Rectal smooth muscle tissue (tissue), 1 donor: Measurements from ENCODE around the gene EXOSC5.
"Not testable (repeated sequence)": the region's sequence is repeated elsewhere in the genome, so short reads cannot be mapped to it uniquely, and the experiment has no call there.

Source experiments
- H3K27ac ChIP-seq: one replicate; pipeline ENCODE4 v1.7.0; 2013; ENCODE audit warnings: low read depth, low read length, inconsistent platforms
- H3K27me3 ChIP-seq: one replicate; pipeline ENCODE4 v1.7.0; 2013; ENCODE audit warnings: low read length; ENCODE audit not compliant: control insufficient read depth, insufficient read depth
- H3K36me3 ChIP-seq: one replicate; pipeline ENCODE4 v1.7.0; 2013; ENCODE audit warnings: low read length; ENCODE audit not compliant: control insufficient read depth, insufficient read depth
- H3K4me1 ChIP-seq: one replicate; pipeline ENCODE4 v1.7.0; 2013; ENCODE audit warnings: low read length; ENCODE audit not compliant: control insufficient read depth, insufficient read depth
- H3K4me3 ChIP-seq: one replicate; pipeline ENCODE4 v1.7.0; 2013; ENCODE audit warnings: low read length
- H3K9ac ChIP-seq: one replicate; pipeline ENCODE4 v1.7.0; 2013; ENCODE audit warnings: low read length

Gene EXOSC5

DNA sequence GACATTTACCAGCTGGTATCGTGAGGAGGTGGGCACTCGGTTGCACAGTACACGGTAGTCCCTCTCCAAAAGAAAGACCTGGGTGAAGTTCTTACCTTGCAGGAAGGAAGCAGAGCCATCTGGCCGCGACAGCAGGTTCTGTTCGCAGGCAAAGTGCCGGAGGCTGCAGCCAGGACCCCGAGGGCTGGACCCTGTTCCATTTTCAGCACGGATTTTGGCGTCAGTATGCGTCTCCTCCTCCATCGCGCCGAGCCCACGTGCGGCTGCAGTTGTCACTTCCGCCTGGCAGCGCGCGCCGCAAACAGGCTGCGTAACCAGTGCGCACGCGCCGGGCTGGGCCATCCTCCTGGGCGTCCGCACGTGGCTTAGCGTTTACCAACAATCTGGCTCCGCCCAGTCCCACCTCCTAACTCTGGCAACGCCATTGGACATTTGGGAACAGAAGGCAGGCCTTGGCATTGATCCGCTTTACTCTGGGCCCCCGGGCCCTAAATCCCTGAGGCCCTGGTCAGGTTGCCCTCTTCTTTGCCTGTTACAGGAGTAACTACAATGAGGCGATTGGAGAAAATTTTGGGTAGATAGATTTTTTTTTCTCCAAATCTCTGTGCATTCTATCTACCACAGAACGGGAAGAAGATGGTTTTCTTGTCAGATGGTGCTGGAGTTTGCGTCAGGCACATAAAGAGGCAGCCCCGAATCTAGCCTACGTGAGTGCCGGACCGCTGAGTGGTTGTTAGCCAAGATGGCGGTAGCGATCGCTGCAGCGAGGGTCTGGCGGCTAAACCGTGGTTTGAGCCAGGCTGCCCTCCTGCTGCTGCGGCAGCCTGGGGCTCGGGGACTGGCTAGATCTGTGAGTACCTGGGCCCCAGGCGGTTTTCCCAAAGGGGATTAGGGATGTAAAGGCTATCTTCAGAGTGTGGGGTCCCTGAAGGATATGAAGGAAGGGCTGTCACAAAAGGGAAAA, at the start of gene EXOSC5, which contains the start of gene BCKDHA:
EXOSC5 (minus strand) TSS at position 274 of the 964 bp plus-strand sequence; CDS start at position 243, 31 bp downstream.
BCKDHA (plus strand) TSS at position 733 of the 964 bp plus-strand sequence; CDS start at position 743, 10 bp downstream.
- peaks cover 9% of the 10 kb centered on the region for H3K4me1 ChIP-seq
- H3K27ac ChIP-seq: peak within 1 kb of the TSS; percentile 96
- H3K4me3 ChIP-seq: peak within 1 kb of the TSS; percentile 99
- no peaks in the 10 kb centered on the region for H3K36me3 ChIP-seq
- H3K9ac ChIP-seq: peak within 1 kb of the TSS; percentile 98
- H3K27me3 ChIP-seq: no peaks in the 10 kb centered on the region

DNA sequence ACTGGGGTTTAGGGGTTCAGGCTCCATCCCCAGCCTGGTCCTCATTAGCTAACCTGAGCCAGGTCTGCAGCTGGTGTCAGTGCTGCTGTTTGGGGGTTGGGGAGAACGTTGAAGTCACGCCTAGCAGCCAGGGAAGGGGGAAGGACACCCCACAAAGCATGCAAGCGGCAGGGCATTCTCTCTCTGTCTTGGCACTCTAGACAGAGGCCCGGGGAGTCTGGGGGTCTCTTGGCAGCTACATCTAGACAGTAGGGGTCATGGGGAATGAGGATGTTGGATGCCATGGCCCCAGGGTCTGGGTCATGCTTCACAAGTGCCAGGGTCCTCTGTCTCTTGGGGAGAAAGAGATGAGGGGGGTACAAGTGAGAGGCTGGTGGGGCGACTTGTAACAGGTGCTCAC, 48.4 kb upstream of the EXOSC5 start:
- H3K27ac ChIP-seq: no peak overlapping the region
- H3K9ac ChIP-seq: no peak overlapping the region
- no peaks in the 10 kb centered on the region for H3K4me1 ChIP-seq
- H3K36me3 ChIP-seq: no peaks in the 10 kb centered on the region
- no peak overlapping the region for H3K4me3 ChIP-seq
- H3K27me3 ChIP-seq: no peaks in the 10 kb centered on the region

DNA sequence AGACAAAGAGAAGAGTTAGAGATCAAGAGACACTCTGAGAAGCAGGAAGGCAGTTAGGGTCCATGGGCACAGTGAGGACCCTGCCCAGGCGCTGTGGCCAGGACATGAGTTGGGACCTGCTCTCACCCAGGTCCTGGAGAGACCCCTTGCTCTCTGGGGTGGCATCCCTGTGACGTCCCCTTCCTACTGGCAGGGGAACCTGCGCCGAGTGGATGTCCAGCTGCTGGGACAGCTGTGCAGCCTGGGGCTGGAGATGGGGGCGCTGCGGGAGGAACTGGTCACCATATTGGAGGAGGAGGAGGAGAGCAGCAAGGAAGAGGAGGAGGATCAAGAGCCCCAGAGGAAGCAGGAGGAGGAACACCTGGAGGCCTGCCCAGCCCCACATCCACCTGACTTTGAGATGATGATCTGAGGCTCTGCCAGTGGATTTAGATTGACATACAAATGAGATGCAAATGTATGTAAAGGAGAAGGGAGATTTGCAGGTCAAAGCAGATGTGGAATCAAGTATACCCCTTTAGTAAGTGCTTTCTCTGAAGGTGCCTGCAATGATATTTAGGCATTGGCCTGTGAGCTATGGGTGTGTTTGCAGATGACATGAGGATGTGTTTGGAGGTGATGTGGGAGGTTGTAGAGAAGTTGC, 46.8 kb upstream of the EXOSC5 start:
- peaks cover 2% of the 10 kb centered on the region for H3K36me3 ChIP-seq
- H3K9ac ChIP-seq: no peak overlapping the region
- H3K27ac ChIP-seq: no peak overlapping the region
- H3K4me1 ChIP-seq: peaks cover 6% of the 10 kb centered on the region
- H3K27me3 ChIP-seq: no peaks in the 10 kb centered on the region
- no peak overlapping the region for H3K4me3 ChIP-seq

DNA sequence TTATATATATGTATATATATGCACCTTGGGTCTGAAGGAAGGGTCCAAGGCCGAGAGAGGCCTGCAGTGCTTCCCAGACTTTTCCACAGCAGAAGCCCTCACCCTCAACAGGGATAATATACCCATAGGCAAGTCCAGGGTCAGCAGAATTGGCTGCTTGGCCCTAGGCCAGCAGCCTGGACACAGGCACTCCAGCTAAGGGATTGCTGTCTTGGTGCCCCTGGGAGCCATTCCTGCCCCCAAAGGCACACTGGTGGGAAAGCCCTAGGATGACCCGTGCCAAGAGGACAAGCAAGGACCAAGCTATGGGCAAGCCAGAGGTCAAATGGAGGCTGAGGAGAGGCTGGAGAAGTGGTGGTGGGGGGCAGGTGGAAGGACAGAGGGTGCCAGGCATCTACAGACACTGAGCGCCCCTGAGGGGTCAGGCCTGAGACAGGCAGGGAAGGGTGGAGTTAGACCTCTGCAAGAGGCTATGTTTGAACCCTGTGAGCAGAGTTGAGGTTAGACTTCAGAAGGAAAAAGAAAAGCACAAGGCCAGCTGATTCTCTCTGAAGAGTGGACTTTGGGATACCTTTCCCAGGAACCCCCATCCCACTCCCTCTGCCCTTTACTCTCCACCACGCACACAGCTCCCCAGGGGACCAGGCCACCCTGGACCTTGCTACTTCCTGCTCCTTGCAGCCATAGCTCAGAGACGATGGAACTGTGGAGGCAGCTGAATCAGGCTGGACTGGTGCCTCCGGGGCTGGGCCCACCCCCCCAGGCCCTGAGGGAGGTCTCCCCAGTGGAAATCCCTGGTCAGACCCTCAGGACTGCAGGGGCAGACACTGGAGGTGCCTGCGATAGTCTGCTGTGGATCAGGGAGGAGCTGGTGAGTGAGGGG, 45.6 kb upstream of the EXOSC5 start, which contains the start of gene ERICH4:
ERICH4 (plus strand) TSS at position 684 of the 883 bp plus-strand sequence; CDS start at position 698, 14 bp downstream.
- H3K36me3 ChIP-seq: peaks cover 2% of the 10 kb centered on the region
- no peak within 1 kb of the TSS for H3K4me3 ChIP-seq

DNA sequence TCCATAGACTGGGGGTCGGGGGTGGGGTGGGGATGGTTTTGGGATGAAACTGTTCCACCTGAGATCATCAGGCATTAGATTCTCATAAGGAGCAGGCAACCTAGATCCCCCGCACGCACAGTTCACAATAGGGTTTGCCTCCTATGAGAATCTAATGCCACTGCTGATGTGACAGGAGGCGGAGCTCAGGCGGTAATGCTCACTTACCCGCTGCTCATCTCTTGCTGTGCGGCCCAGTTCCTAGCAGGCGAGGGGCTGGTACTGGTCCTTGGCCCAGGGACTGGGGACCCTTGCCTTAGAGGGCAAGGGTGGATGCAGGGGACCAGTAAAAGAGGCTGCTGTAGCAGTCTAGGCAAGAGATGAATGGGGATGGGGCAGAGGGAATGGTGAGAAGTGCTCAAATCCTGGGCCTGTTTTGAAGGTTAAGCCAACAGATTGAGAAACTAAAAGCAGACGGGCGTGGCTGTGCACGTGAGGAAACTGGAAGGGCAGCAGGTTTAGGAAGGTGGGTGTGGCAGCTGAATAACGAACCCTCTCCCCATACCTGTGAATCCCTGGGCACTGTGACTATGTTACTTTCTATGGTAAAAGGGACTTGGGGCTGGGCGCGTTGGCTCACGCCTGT, 44.3 kb upstream of the EXOSC5 start:
- Histone ChIP-seq H3K4me1 (peaks cover 7% of the 10 kb centered on the region), H3K4me3 (no peak overlapping the region), H3K9ac (no peak overlapping the region), H3K36me3 (peaks cover 5% of the 10 kb centered on the region), H3K27me3 (no peaks in the 10 kb centered on the region), H3K27ac (no peak overlapping the region)

More for the DNA sequence above, 45.6 kb upstream of the EXOSC5 start, which contains the start of gene ERICH4:
- Histone ChIP-seq H3K4me1 (peaks cover 7% of the 10 kb centered on the region), H3K27ac (no peak within 1 kb of the TSS), H3K27me3 (no peaks in the 10 kb centered on the region), H3K9ac (no peak within 1 kb of the TSS)

DNA sequence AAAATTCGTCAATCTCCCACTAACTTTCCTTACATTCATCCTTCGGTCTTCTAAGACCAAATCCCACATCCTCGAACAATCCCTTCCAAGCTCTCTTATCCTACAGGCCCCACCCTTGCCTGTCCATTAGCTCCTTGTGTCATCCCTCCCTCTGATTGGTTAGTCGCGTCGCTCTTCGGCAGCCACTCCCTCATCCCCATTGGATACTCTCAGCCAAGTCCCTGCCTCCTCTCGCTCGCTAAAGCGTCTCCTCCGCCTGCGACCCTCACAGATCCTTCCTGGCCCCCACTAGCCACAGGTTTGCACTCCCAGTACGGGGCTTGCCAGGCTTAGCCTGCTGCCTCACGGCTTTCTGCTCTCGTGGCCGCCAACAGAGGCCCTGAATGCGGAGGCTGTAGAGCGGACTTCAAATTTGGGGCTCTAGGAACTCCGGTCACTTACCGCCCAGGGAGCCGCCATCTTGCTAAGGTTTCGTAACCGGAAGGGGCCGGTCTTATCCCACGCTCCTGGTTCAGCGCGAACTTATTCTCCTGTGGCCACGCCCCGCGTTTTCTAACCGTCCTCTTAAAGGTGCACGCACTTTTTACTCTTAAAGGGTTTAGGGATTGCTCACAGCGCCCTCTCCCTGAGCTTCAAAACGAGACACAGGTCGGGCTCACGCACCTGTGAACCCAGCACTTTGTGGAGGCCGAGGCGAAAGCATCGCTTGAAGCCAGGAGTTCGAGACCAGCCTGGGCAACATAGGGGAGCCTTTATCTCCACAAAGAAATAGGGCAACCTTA, 42.5 kb upstream of the EXOSC5 start, which contains the start of gene DMAC2:
DMAC2 (minus strand) TSS at position 472 of the 782 bp plus-strand sequence; CDS start at position 459, 13 bp downstream.
- Histone ChIP-seq H3K4me1 (peaks cover 7% of the 10 kb centered on the region), H3K27ac (peak within 1 kb of the TSS; percentile 98), H3K4me3 (peak within 1 kb of the TSS; percentile 100), H3K9ac (peak within 1 kb of the TSS; percentile 95), H3K36me3 (peaks cover 6% of the 10 kb centered on the region), H3K27me3 (no peaks in the 10 kb centered on the region)

DNA sequence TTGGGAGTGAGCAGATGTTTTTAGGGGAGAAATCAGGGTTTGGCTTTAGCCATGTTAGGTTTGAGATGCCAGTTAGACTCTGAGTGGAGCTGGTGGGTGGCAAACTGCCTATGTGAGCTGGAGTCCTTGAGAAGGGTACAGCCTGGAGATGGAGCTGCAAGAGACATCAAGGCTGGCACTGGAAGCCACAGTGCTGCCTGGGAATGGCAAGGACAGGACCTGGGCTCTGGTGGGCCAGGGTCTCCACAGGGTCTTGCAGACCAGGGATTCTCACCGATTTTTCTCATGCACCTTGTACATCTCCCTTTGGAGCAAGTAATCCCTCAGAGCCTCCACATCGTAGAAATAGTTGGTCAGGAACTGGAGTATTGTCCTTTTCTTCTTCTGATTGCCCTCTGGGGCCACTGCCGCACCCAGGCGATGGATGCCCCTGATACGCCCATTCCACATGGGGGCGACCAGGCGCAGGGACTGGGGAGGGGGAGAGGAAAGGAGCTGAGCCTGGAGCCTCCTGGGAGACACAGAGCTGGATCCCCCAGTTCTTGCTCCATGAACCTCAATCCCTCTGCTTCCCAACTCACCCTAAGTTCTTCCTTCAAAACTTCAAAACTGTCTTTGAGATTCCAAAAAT, 40.9 kb upstream of the EXOSC5 start:
- Histone ChIP-seq H3K27me3 (no peaks in the 10 kb centered on the region), H3K4me3 (no peak overlapping the region), H3K36me3 (peaks cover 8% of the 10 kb centered on the region), H3K4me1 (peaks cover 7% of the 10 kb centered on the region), H3K27ac (no peak overlapping the region), H3K9ac (no peak overlapping the region)

DNA sequence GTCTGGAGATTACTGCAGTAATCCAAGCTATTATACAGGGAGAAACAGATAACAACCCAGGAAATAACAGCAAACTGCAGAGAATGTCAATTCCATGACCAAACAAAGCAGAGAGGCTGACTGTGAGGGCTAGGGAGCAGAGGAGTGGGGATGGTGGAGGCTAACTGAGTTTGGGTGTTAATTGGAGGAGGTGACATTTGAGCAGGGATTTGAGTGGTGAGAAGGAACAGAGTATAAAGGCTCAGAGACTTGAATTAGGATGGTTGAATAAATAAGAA, 39.5 kb upstream of the EXOSC5 start:
- H3K36me3 ChIP-seq: peaks cover 22% of the 10 kb centered on the region
- H3K27me3 ChIP-seq: no peaks in the 10 kb centered on the region
- no peak overlapping the region for H3K27ac ChIP-seq
- no peak overlapping the region for H3K4me3 ChIP-seq
- H3K4me1 ChIP-seq: peaks cover 7% of the 10 kb centered on the region
- H3K9ac ChIP-seq: no peak overlapping the region

DNA sequence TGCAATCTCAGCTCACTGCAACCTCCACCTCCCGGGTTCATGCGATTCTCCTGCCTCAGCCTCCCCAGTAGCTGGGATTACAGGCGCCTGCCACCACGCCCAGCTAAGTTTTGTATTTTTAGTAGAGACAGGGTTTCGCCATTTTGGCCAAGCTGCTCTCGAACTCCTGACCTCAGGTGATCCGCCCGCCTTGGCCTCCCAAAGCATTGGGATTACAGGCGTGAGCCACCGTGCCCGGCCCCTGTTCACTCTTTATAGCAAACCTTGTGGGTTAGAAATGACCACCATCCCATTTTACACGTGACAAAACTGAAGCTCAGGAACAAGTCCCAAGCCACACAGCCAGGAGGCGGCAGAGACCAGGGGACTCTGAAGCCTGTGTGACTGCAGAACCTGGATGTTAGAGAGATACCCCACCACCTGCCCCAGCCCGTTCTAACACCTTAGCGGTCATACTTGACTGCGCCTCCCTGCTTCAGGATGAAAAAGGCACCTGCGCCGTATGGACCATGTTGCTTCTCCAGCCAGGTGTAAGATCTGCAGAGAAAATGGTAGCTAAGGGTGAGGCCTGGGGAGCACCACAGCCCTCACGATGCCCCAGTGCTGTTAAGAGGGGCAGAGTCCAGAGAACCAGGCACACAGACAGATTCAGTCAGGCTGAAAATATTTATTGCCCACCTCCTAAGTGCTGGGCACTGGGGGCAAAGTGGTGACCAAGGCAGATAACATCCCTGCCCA, 38.9 kb upstream of the EXOSC5 start:
- peaks cover 7% of the 10 kb centered on the region for H3K4me1 ChIP-seq
- H3K27me3 ChIP-seq: no peaks in the 10 kb centered on the region
- H3K4me3 ChIP-seq: no peak overlapping the region
- no peak overlapping the region for H3K27ac ChIP-seq
- peaks cover 22% of the 10 kb centered on the region for H3K36me3 ChIP-seq
- no peak overlapping the region for H3K9ac ChIP-seq

DNA sequence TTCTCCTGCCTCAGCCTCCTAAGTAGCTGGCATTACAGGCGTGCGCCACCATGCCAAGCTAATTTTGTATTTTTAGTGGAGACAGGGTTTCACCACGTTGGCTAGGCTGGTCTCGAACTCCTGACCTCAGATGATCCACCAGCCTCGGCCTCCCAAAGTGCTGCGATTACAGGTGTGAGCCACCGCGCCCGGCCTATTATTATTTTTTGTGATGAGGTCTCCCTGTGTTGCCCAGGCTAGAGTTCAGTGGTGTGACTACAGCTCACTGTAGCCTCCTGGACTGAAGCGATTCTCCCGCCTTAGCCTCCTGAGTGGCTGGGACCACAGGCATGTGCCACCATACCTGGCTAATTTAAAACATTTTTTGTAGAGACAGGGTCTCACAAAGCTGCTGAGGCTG, 38.2 kb upstream of the EXOSC5 start:
- H3K4me3 ChIP-seq, H3K4me1 ChIP-seq, H3K9ac ChIP-seq, H3K27me3 ChIP-seq, H3K27ac ChIP-seq: not testable (repeated sequence)
- H3K36me3 ChIP-seq: peaks cover 22% of the 10 kb centered on the region
